DND-41 (cell line): ENCODE measurements around the gene ZNF638.

Source experiments
- ATAC-seq: fragments of 200-7000 bp; cut with Tn5 transposase; 3 replicates; pipeline ENCODE4 v1.9.1; 2021; ENCODE audit warnings: low read depth; ENCODE audit not compliant: insufficient read depth
- DNase-seq: peaks from one replicate; pipeline ENCODE4 v3.0.0-alpha.2; 2020
- H2AFZ ChIP-seq: 2 replicates; pipeline ENCODE4 v1.6.0; 2012; ENCODE audit warnings: low read depth, low read length
- H3K27ac ChIP-seq: 2 replicates; pipeline ENCODE4 v1.5.1; 2012; ENCODE audit warnings: low read length, inconsistent platforms
- H3K27me3 ChIP-seq: fragments of 200-600 bp; sonication (generic); 2 replicates; pipeline ENCODE4 v1.6.0; 2012; ENCODE audit warnings: low read length, mild to moderate bottlenecking, inconsistent platforms; ENCODE audit not compliant: insufficient read depth, poor library complexity
- H3K36me3 ChIP-seq: 2 replicates; pipeline ENCODE4 v1.5.1; 2012; ENCODE audit warnings: low read length, inconsistent platforms; ENCODE audit not compliant: insufficient read depth
- H3K4me1 ChIP-seq: 2 replicates; pipeline ENCODE4 v1.5.1; 2012; ENCODE audit warnings: mild to moderate bottlenecking, low read length; ENCODE audit not compliant: insufficient read depth
- H3K4me2 ChIP-seq: 2 replicates; pipeline ENCODE4 v1.6.0; 2012; ENCODE audit warnings: mild to moderate bottlenecking, moderate library complexity, low read length, inconsistent platforms; ENCODE audit not compliant: insufficient read depth
- H3K4me3 ChIP-seq, 2 experiments: fragments of 200-600 bp in 1 of 2; shearing (Covaris generic) in 1 of 2; 2 replicates each; pipeline ENCODE4 v1.5.1; 2012 to 2016; ENCODE audit warnings: inconsistent platforms in 2 of 2, low read length in 2 of 2, mild to moderate bottlenecking in 2 of 2, low read depth in 1 of 2, moderate library complexity in 1 of 2
- H3K79me2 ChIP-seq: 2 replicates; pipeline ENCODE4 v1.6.0; 2012; ENCODE audit warnings: low read length, inconsistent platforms; ENCODE audit not compliant: insufficient read depth
- H3K9ac ChIP-seq: 2 replicates; pipeline ENCODE4 v1.6.0; 2012; ENCODE audit warnings: low read depth, mild to moderate bottlenecking, inconsistent platforms, low read length, moderate library complexity
- H3K9me3 ChIP-seq: 2 replicates; pipeline ENCODE4 v1.5.1; 2012; ENCODE audit warnings: low read length, moderate library complexity, mild to moderate bottlenecking, inconsistent platforms; ENCODE audit not compliant: insufficient read depth, severe bottlenecking
- H4K20me1 ChIP-seq: 2 replicates; pipeline ENCODE4 v1.6.0; 2012; ENCODE audit warnings: low read length; ENCODE audit not compliant: insufficient read depth
- CTCF ChIP-seq: IDR thresholded peaks from 2 replicates; pipeline ENCODE4 v1.5.1; 2012; ENCODE audit warnings: borderline replicate concordance, low read length, moderate library complexity, mild to moderate bottlenecking; ENCODE audit not compliant: poor library complexity, severe bottlenecking; ENCODE audit errors: extremely low read depth
- EZH2 ChIP-seq: IDR thresholded peaks from 3 replicates; pipeline ENCODE4 v1.6.1; 2012; ENCODE audit warnings: borderline replicate concordance, low read depth, mild to moderate bottlenecking, moderate library complexity, low read length, inconsistent platforms; ENCODE audit not compliant: severe bottlenecking

The ZNF638 gene

GRCh38 chr2:71469403-71470398 lies 138.1 kb downstream of the ZNF638 start:
- no peak for TF ChIP-seq EZH2
- TF ChIP-seq CTCF, result no peak
- Histone ChIP-seq H3K4me2 (no peak overlapping the region), H3K27me3 (peaks cover 33% of the 10 kb centered on the region), H3K9ac (no peak overlapping the region), H3K4me1 (peaks cover 7% of the 10 kb centered on the region; the same call in 1 of the 2 replicates), H3K79me2 (no peaks in the 10 kb centered on the region), H2AFZ (no peak overlapping the region), H4K20me1 (no peaks in the 10 kb centered on the region), H3K4me3 (no peak overlapping the region), H3K9me3 (no peaks in the 10 kb centered on the region), H3K27ac (no peak overlapping the region), H3K36me3 (no peaks in the 10 kb centered on the region)
- DNase-seq, result no peak
- no peak for ATAC-seq

DNA sequence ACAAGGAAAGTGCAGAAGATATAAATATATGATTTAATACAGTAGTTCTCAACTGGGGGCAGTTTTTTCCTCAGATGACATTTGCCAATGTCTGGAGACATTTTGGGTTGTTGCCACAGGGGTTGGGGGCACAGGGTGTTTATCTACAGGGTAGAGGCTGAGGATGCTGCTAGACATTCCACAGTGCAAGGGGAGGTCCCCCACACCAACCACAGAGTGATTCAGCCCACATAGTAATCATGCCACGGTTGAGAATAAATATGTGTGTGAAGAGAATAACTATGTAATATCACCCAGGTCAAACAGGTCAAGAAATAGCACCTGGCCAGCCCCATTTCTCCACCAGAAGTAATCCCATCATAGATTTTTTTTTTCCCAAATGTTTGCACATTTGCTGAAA lies 139.7 kb downstream of the ZNF638 start:
- Histone ChIP-seq H3K27me3 (peaks cover 38% of the 10 kb centered on the region), H2AFZ (no peak overlapping the region), H3K9me3 (no peaks in the 10 kb centered on the region), H3K4me2 (no peak overlapping the region), H3K4me3 (no peak overlapping the region), H3K36me3 (no peaks in the 10 kb centered on the region), H3K4me1 (peaks cover 7% of the 10 kb centered on the region; the same call in 1 of the 2 replicates), H3K9ac (no peak overlapping the region), H3K27ac (no peak overlapping the region), H4K20me1 (0 out of 2 replicates have a peak, but pooled peaks cover 2% of the 10 kb centered on the region), H3K79me2 (no peaks in the 10 kb centered on the region)
- no peak for DNase-seq
- TF ChIP-seq EZH2 (no peak), CTCF (no peak)
- no peak for ATAC-seq

DNA sequence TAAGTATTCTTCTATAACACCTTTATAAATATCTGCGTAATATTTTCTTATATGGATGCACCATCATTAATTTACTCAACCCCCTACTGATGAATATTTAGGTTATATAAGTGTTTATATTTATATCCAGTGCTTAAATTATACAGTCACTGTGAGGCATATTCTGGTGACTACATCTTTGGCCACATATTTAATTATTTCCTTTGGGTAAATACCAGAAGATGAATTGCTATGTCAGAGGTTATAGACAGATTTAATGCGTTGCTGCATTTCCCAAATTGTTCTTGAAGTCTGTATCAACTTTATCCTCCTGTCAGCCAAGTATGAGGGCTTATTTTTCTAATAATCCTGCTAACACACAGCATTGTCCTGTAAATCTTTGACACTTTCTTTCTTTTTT lies 140.4 kb downstream of the ZNF638 start:
- Histone ChIP-seq H3K4me1 (no peaks in the 10 kb centered on the region), H3K9me3 (no peaks in the 10 kb centered on the region), H3K27ac (no peak overlapping the region), H3K4me2 (no peak overlapping the region), H2AFZ (no peak overlapping the region), H3K79me2 (no peaks in the 10 kb centered on the region), H3K4me3 (no peak overlapping the region), H3K27me3 (peaks cover 31% of the 10 kb centered on the region), H3K9ac (no peak overlapping the region), H4K20me1 (0 out of 2 replicates have a peak, but pooled peaks cover 2% of the 10 kb centered on the region), H3K36me3 (no peaks in the 10 kb centered on the region)
- no peak for ATAC-seq
- DNase-seq, result no peak
- TF ChIP-seq CTCF, result no peak
- no peak for TF ChIP-seq EZH2
